Neural progenitor cell (in vitro differentiated cells): ENCODE results near the gene PHLPP2. TPM values are rescaled to one million over a fixed set of nuclear protein-coding genes. Genes with fewer than 3 reads are reported as not detected.

Experiments used
- DNase-seq: peaks from one replicate; pipeline ENCODE4 v3.0.0-alpha.2; 2016; ENCODE audit warnings: low spot score
- H2AFZ ChIP-seq: fragments of 200-600 bp; sonication (generic); replicated peaks from 2 replicates; pipeline ENCODE4 v1.6.1; 2016; ENCODE audit warnings: antibody characterized with exemption
- H3F3A ChIP-seq: fragments of 200-600 bp; sonication (generic); 2 replicates; pipeline ENCODE4 v1.6.1; 2016; ENCODE audit warnings: antibody characterized with exemption, low read depth
- H3K27ac ChIP-seq: fragments of 200-600 bp; sonication (generic); 2 replicates; pipeline ENCODE4 v1.5.1; 2016; ENCODE audit warnings: mild to moderate bottlenecking
- H3K27me3 ChIP-seq: fragments of 200-600 bp; sonication (generic); 2 replicates; pipeline ENCODE4 v1.6.1; 2016; ENCODE audit warnings: mild to moderate bottlenecking, moderate library complexity
- H3K36me3 ChIP-seq: fragments of 200-600 bp; sonication (generic); 2 replicates; pipeline ENCODE4 v1.5.1; 2016
- H3K4me1 ChIP-seq: fragments of 200-600 bp; sonication (generic); 2 replicates; pipeline ENCODE4 v1.6.1; 2016; ENCODE audit warnings: mixed run types
- H3K4me2 ChIP-seq: fragments of 200-600 bp; sonication (generic); 2 replicates; pipeline ENCODE4 v1.6.1; 2016
- H3K4me3 ChIP-seq: fragments of 200-600 bp; sonication (generic); 2 replicates; pipeline ENCODE4 v1.5.1; 2016
- H3K79me2 ChIP-seq: fragments of 200-600 bp; sonication (generic); 2 replicates; pipeline ENCODE4 v1.6.1; 2016; ENCODE audit warnings: low read depth
- H3K9ac ChIP-seq: fragments of 200-600 bp; sonication (generic); 2 replicates; pipeline ENCODE4 v1.6.1; 2016
- H3K9me3 ChIP-seq: fragments of 200-600 bp; sonication (generic); 2 replicates; pipeline ENCODE4 v1.5.1; 2016; ENCODE audit warnings: low read depth
- H4K20me1 ChIP-seq: fragments of 200-600 bp; sonication (generic); 2 replicates; pipeline ENCODE4 v1.6.1; 2016; ENCODE audit warnings: low read depth
- H3K27ac Mint-ChIP-seq: 3 replicates; pipeline ENCODE4 v1.8.0; 2021; ENCODE audit warnings: mixed read lengths
- H3K27me3 Mint-ChIP-seq: 2 replicates; pipeline ENCODE4 v1.8.0; 2022; ENCODE audit warnings: low read depth, mild to moderate bottlenecking, inconsistent platforms, moderate library complexity, mixed read lengths; ENCODE audit not compliant: insufficient read depth
- H3K36me3 Mint-ChIP-seq: 3 replicates; pipeline ENCODE4 v1.8.0; 2021; ENCODE audit warnings: mixed read lengths
- H3K4me1 Mint-ChIP-seq: 3 replicates; pipeline ENCODE4 v1.8.0; 2021; ENCODE audit warnings: mixed read lengths
- H3K4me3 Mint-ChIP-seq: 3 replicates; pipeline ENCODE4 v1.8.0; 2021; ENCODE audit warnings: mild to moderate bottlenecking, moderate library complexity, mixed read lengths
- H3K9me3 Mint-ChIP-seq: 3 replicates; pipeline ENCODE4 v1.8.0; 2020; ENCODE audit warnings: mixed read lengths
- EZH2 ChIP-seq: fragments of 200-600 bp; sonication (generic); IDR thresholded peaks from 2 replicates; pipeline ENCODE4 v1.6.1; 2017; ENCODE audit warnings: antibody characterized with exemption, mild to moderate bottlenecking, moderate library complexity
- EZH2phosphoT487 ChIP-seq: fragments of 200-600 bp; sonication (generic); IDR thresholded peaks from 2 replicates; pipeline ENCODE4 v1.6.1; 2017; ENCODE audit warnings: antibody characterized with exemption
- total RNA-seq: library from RNA; depleted of rRNA; stranded (reverse); fragments of >200 nt; gene quantifications from 2 replicates; pipeline ENCODE4 v1.2.3, GENCODE V29; 2015; ENCODE audit warnings: low replicate concordance
- TF ChIP-seq, protein P1 (sequence below): fragments of 200-600 bp; sonication (generic); IDR thresholded peaks from 2 replicates; pipeline ENCODE4 v1.5.1; 2017; ENCODE audit warnings: antibody characterized with exemption, mild to moderate bottlenecking

The PHLPP2 gene
- total RNA-seq, 1 donor from 2014 or later = 12.9 TPM

DNA sequence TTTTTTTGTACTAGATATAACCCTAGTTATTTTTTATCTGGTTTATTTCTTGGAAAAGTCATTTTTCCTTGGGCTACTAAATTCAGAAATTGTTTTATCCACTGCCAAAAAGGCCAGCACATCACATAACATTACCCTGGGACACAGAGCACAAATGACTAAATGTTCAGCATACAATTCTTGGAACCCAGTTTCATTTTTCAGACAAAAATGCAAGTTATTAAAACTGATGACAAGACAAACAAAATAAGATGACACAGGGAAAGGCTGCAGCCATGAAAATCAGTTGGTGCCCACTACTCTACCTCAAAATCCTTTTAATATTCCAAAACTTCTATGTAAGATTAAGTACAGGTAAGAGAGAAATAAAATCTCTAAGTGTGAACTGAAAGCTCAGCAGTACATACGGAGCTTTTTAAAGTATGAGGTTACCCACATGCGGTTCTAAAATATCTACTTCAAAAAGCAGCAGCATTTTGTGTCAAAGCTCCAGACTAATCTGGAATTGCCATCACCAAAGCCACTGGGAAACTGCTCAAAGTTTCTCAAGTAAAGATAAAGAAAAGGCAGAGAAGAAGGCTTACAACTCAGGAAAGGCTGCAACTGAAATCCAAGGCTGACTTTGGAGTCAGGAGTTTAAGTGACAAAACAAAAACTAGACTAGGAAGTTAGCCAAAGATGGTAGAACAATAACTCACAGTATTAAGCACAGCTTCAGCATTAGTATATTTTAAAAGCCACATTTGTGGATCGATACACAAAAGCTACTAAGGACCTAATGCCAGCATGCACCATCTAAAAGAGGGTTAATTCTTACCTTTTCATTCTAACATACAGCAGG lies 42.8 kb upstream of the PHLPP2 start:
- Histone ChIP-seq H3K4me2 (no peak overlapping the region), H3K4me3 (no peak overlapping the region)
- no peaks in the 10 kb centered on the region for H3K9me3 Mint-ChIP-seq

DNA sequence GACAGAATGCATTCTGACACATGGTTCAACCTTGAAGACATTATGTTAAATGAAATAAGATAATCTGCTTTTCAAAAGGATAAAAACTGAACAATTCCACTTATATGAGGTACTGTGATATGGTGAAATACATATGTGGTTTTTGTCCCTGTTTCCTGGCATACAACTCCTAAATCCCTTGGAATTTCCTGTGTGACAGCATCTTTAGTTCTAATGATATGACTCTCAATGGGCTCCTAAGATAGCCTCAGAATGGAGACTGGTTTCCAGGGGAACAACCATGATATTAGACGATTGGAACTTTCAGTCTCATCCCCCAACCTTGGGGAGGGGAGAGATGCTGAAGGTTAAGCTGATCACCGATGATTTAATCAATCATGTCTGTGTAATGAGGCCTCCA lies 37.7 kb upstream of the PHLPP2 start:
- no peak overlapping the region for H3K27ac Mint-ChIP-seq
- H2AFZ ChIP-seq = no peak overlapping the region
- no peak overlapping the region for H3K4me2 ChIP-seq

More for the DNA sequence above, 42.8 kb upstream of the PHLPP2 start:
- no peak for DNase-seq
- no peaks in the 10 kb centered on the region for H3K9me3 ChIP-seq
- H3K79me2 ChIP-seq = no peaks in the 10 kb centered on the region
- no peaks in the 10 kb centered on the region for H3K27me3 Mint-ChIP-seq
- no peak overlapping the region for H3K9ac ChIP-seq
- H3K27me3 ChIP-seq = no peaks in the 10 kb centered on the region
- H3K36me3 Mint-ChIP-seq = peaks cover 30% of the 10 kb centered on the region
- no peaks in the 10 kb centered on the region for H4K20me1 ChIP-seq
- H3K27ac ChIP-seq = no peak overlapping the region
- H3F3A ChIP-seq = no peaks in the 10 kb centered on the region
- H3K36me3 ChIP-seq = peaks cover 6% of the 10 kb centered on the region
- no peak overlapping the region for H3K27ac Mint-ChIP-seq
- H3K4me1 ChIP-seq = no peaks in the 10 kb centered on the region
- H2AFZ ChIP-seq = no peak overlapping the region
- no peak for TF ChIP-seq EZH2phosphoT487
- TF ChIP-seq, protein P1, sequence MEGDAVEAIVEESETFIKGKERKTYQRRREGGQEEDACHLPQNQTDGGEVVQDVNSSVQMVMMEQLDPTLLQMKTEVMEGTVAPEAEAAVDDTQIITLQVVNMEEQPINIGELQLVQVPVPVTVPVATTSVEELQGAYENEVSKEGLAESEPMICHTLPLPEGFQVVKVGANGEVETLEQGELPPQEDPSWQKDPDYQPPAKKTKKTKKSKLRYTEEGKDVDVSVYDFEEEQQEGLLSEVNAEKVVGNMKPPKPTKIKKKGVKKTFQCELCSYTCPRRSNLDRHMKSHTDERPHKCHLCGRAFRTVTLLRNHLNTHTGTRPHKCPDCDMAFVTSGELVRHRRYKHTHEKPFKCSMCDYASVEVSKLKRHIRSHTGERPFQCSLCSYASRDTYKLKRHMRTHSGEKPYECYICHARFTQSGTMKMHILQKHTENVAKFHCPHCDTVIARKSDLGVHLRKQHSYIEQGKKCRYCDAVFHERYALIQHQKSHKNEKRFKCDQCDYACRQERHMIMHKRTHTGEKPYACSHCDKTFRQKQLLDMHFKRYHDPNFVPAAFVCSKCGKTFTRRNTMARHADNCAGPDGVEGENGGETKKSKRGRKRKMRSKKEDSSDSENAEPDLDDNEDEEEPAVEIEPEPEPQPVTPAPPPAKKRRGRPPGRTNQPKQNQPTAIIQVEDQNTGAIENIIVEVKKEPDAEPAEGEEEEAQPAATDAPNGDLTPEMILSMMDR = no peak
- no peak for TF ChIP-seq EZH2
- H3K4me1 Mint-ChIP-seq = no peaks in the 10 kb centered on the region
- H3K4me3 Mint-ChIP-seq = no peak overlapping the region

DNA sequence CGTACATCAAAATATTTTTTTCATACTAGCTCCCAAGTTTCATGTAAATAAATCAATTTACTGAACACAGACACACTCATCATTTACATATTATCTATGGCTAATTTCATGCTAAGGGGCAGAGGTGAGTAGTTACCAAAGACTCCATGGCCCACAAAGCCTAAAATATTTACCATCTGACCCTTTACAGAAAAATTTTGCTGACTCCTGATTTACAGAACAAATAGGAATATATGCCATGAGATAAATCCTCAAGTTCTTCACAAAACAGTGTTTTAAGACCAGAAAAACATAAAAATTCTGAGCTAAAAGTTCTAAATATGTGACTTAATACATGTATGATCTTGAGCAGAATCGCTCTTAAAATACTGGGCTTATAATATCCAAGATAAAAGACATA lies 36.6 kb upstream of the PHLPP2 start:
- no peak overlapping the region for H3K27ac Mint-ChIP-seq
- Histone ChIP-seq H3F3A (peaks cover 5% of the 10 kb centered on the region), H3K27ac (no peak overlapping the region), H3K4me3 (no peak overlapping the region), H3K79me2 (no peaks in the 10 kb centered on the region), H3K36me3 (peaks cover 10% of the 10 kb centered on the region), H3K4me1 (no peaks in the 10 kb centered on the region), H3K4me2 (no peak overlapping the region), H3K27me3 (no peaks in the 10 kb centered on the region), H3K9ac (no peak overlapping the region), H3K9me3 (no peaks in the 10 kb centered on the region), H4K20me1 (no peaks in the 10 kb centered on the region), H2AFZ (no peak overlapping the region)
- TF ChIP-seq EZH2 = no peak
- TF ChIP-seq EZH2phosphoT487 = no peak
- TF ChIP-seq, protein P1 = no peak
- no peak overlapping the region for H3K4me3 Mint-ChIP-seq
- H3K4me1 Mint-ChIP-seq = no peaks in the 10 kb centered on the region
- no peaks in the 10 kb centered on the region for H3K27me3 Mint-ChIP-seq
- H3K36me3 Mint-ChIP-seq = peaks cover 29% of the 10 kb centered on the region
- H3K9me3 Mint-ChIP-seq = no peaks in the 10 kb centered on the region
- DNase-seq = no peak

More for the DNA sequence above, 37.7 kb upstream of the PHLPP2 start:
- Histone ChIP-seq H4K20me1 (no peaks in the 10 kb centered on the region), H3K4me1 (no peaks in the 10 kb centered on the region), H3F3A (peaks cover 5% of the 10 kb centered on the region), H3K36me3 (peaks cover 6% of the 10 kb centered on the region), H3K27ac (no peak overlapping the region), H3K27me3 (no peaks in the 10 kb centered on the region), H3K9me3 (no peaks in the 10 kb centered on the region), H3K79me2 (no peaks in the 10 kb centered on the region), H3K9ac (no peak overlapping the region), H3K4me3 (no peak overlapping the region)
- no peaks in the 10 kb centered on the region for H3K27me3 Mint-ChIP-seq
- DNase-seq = no peak
- no peaks in the 10 kb centered on the region for H3K4me1 Mint-ChIP-seq
- no peaks in the 10 kb centered on the region for H3K9me3 Mint-ChIP-seq
- TF ChIP-seq, protein P1 = no peak
- TF ChIP-seq EZH2 = no peak
- no peak for TF ChIP-seq EZH2phosphoT487
- H3K36me3 Mint-ChIP-seq = peaks cover 32% of the 10 kb centered on the region
- H3K4me3 Mint-ChIP-seq = no peak overlapping the region
